Caco-2 (cell line): Measurements from ENCODE around the gene GDF11. TPM values are rescaled to one million over a fixed set of nuclear protein-coding genes. Genes with fewer than 3 reads are reported as not detected.

Source experiments
- BruUV-seq: library from RNA; stranded (reverse); fragments of 400-500 nt; replicated peaks from 2 replicates; lab custom pipeline; 2021; lab: Mats Ljungman, UMichigan
- CTCF ChIA-PET: fragments of 300-600 bp; sonication (Branson Sonifier 250); formaldehyde crosslinking; loops from one replicate; lab custom pipeline; 2022; ENCODE audit warnings: antibody characterized with exemption; lab: Charles Lee
- POLR2A ChIA-PET: fragments of 300-600 bp; sonication (Branson Sonifier 250); formaldehyde crosslinking; loops from one replicate; lab custom pipeline; 2022; ENCODE audit warnings: antibody characterized with exemption; lab: Charles Lee
- DNase-seq, 2 experiments: peaks; one replicate each; pipeline versions ENCODE4 v3.0.0 to v3.0.0-alpha.2; 2020 to 2022
- H3K27me3 ChIP-seq: replicated peaks from 2 replicates; pipeline ENCODE4 v1.6.0; 2011; ENCODE audit warnings: low read length; ENCODE audit not compliant: control insufficient read depth, insufficient read depth
- H3K36me3 ChIP-seq: 2 replicates; pipeline ENCODE4 v1.5.1; 2011; ENCODE audit warnings: low read length; ENCODE audit not compliant: control insufficient read depth, insufficient read depth
- H3K4me1 ChIP-seq: fragments of 250-450 bp; sonication (Bioruptor Pico); 2 replicates; pipeline ENCODE4 v1.5.1; 2020; ENCODE audit warnings: mild to moderate bottlenecking
- H3K4me3 ChIP-seq: 2 replicates; pipeline ENCODE4 v1.5.1; 2011; ENCODE audit warnings: low read depth, mild to moderate bottlenecking, control low read depth, low read length
- H3K9me3 ChIP-seq: fragments of 250-450 bp; sonication (Bioruptor Pico); 2 replicates; pipeline ENCODE4 v1.5.1; 2020; ENCODE audit warnings: mild to moderate bottlenecking, moderate library complexity
- H3K27ac Mint-ChIP-seq: one replicate; pipeline ENCODE4 v1.8.0; 2022; ENCODE audit warnings: mixed read lengths; ENCODE audit not compliant: unreplicated experiment
- H3K27me3 Mint-ChIP-seq: one replicate; pipeline ENCODE4 v1.8.0; 2022; ENCODE audit warnings: mixed read lengths; ENCODE audit not compliant: insufficient read depth, unreplicated experiment
- H3K36me3 Mint-ChIP-seq: one replicate; pipeline ENCODE4 v1.8.0; 2022; ENCODE audit warnings: mild to moderate bottlenecking, mixed read lengths; ENCODE audit not compliant: insufficient read depth, unreplicated experiment
- H3K4me1 Mint-ChIP-seq: one replicate; pipeline ENCODE4 v1.8.0; 2022; ENCODE audit warnings: low read depth, mixed read lengths; ENCODE audit not compliant: unreplicated experiment
- H3K4me3 Mint-ChIP-seq: one replicate; pipeline ENCODE4 v1.8.0; 2022; ENCODE audit warnings: mild to moderate bottlenecking, moderate library complexity, mixed read lengths; ENCODE audit not compliant: unreplicated experiment
- H3K9me3 Mint-ChIP-seq: one replicate; pipeline ENCODE4 v1.8.0; 2022; ENCODE audit warnings: mixed read lengths; ENCODE audit not compliant: unreplicated experiment
- intact Hi-C: fragments of 100-400 bp; cut with micrococcal nuclease; formaldehyde crosslinking; loops from one replicate; pipeline ENCODE4 v1.10.0; 2022; ENCODE audit not compliant: unreplicated experiment
- total RNA-seq: library from RNA; stranded (reverse); gene quantifications from 2 replicates; pipeline ENCODE4 v1.2.3, GENCODE V29; 2022
- TF ChIP-seq, protein P1 (sequence below), 2 experiments: fragments of 200-600 bp in 1 of 2; IDR thresholded peaks; 1 replicate in 1 of 2; 2 replicates in 1 of 2; pipeline versions ENCODE4 v1.5.1 to v1.8.0; 2011 to 2022; ENCODE audit warnings: antibody characterized with exemption in 1 of 2, control low read depth in 1 of 2, inconsistent platforms in 1 of 2, low read depth in 1 of 2, low read length in 1 of 2, mild to moderate bottlenecking in 1 of 2, moderate library complexity in 1 of 2; ENCODE audit not compliant: insufficient read depth in 1 of 2, severe bottlenecking in 1 of 2, unreplicated experiment in 1 of 2

Gene GDF11
- total RNA-seq, 1 experiment from 2014 or later, result 11.0 TPM

DNA sequence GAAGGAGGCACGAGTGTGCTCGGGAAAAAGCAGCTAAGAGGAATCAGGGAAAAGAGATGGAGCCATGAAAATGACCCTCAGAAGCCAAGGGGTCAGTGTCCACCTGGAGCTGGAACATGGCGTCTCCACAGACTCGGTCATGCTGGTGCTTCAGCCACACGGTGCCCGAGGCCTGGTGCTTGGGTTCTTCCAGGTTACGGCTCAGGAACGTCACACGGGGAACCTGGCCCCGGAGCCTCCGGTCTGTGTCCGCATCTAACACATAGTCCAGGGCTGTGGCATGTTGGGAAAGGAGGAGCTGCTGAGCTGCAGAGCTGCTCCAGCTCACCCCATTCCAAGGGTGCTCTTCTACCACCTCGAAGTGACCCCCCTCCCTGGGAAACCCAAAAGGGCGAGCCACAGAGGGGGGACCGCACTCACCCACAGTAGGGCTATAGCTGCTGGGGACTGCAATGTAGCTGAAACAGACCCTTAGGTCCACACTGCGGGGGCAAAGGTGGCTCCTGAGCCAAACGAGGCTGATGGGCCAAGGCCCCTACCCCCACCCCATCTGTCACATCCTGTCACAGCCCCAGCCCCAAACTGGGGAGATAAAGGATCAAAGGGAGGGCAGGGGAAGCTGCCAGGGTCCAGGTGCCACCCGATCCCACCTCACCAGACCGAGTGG, 46.0 kb upstream of the GDF11 start:
- no peaks in the 10 kb centered on the region for H3K4me1 ChIP-seq
- H3K36me3 ChIP-seq, result no peaks in the 10 kb centered on the region
- intact Hi-C loops, result no loop called here
- TF ChIP-seq, protein P1, sequence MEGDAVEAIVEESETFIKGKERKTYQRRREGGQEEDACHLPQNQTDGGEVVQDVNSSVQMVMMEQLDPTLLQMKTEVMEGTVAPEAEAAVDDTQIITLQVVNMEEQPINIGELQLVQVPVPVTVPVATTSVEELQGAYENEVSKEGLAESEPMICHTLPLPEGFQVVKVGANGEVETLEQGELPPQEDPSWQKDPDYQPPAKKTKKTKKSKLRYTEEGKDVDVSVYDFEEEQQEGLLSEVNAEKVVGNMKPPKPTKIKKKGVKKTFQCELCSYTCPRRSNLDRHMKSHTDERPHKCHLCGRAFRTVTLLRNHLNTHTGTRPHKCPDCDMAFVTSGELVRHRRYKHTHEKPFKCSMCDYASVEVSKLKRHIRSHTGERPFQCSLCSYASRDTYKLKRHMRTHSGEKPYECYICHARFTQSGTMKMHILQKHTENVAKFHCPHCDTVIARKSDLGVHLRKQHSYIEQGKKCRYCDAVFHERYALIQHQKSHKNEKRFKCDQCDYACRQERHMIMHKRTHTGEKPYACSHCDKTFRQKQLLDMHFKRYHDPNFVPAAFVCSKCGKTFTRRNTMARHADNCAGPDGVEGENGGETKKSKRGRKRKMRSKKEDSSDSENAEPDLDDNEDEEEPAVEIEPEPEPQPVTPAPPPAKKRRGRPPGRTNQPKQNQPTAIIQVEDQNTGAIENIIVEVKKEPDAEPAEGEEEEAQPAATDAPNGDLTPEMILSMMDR (IDR thresholded peaks at IDR 0.05; ENCODE audit: insufficient read depth in 1 of 2, low read depth in 1 of 2, low read length in 1 of 2, severe bottlenecking in 1 of 2, unreplicated experiment in 1 of 2), result no peak
- no peak for DNase-seq
- Mint-ChIP-seq H3K27me3 (no peaks in the 10 kb centered on the region), H3K9me3 (no peaks in the 10 kb centered on the region), H3K27ac (no peak overlapping the region), H3K36me3 (no peaks in the 10 kb centered on the region), H3K4me1 (peaks cover 10% of the 10 kb centered on the region), H3K4me3 (no peak overlapping the region)
- H3K4me3 ChIP-seq, result no peak overlapping the region
- CTCF ChIA-PET, result interaction anchor here (0.5 to 2.5 kb wide), 3 partner anchors 8 to 15 kb away, joined by 3 to 10 read pairs (median 4); a partner anchor contains a TSS
- H3K27me3 ChIP-seq, result no peaks in the 10 kb centered on the region
- no peaks in the 10 kb centered on the region for H3K9me3 ChIP-seq
- POLR2A ChIA-PET, result no interaction called here
- no TSS peak for BruUV-seq

- no peak overlapping the region for H3K4me3 ChIP-seq
- Mint-ChIP-seq H3K36me3 (no peaks in the 10 kb centered on the region), H3K4me1 (peaks cover 10% of the 10 kb centered on the region), H3K9me3 (no peaks in the 10 kb centered on the region), H3K27me3 (no peaks in the 10 kb centered on the region), H3K27ac (no peak overlapping the region), H3K4me3 (no peak overlapping the region)
- TF ChIP-seq, protein P1 (IDR thresholded peaks at IDR 0.05; ENCODE audit: insufficient read depth in 1 of 2, low read depth in 1 of 2, low read length in 1 of 2, severe bottlenecking in 1 of 2, unreplicated experiment in 1 of 2), result no peak
- no peaks in the 10 kb centered on the region for H3K9me3 ChIP-seq
- ChIA-PET CTCF (no interaction called here), POLR2A (no interaction called here)
- no TSS peak for BruUV-seq
- no peaks in the 10 kb centered on the region for H3K27me3 ChIP-seq
- no peaks in the 10 kb centered on the region for H3K4me1 ChIP-seq
- no peak for DNase-seq
- intact Hi-C loops, result no loop called here
- no peaks in the 10 kb centered on the region for H3K36me3 ChIP-seq
Observed at GRCh38 chr12:55697686-55698085, 45.2 kb upstream of the GDF11 start.

- no peaks in the 10 kb centered on the region; the same call in none of the 2 replicates for H3K4me1 ChIP-seq
- H3K4me3 ChIP-seq, result no peak overlapping the region
- H3K27ac Mint-ChIP-seq, result no peak overlapping the region
- no peaks in the 10 kb centered on the region for H3K36me3 Mint-ChIP-seq
- H3K4me3 Mint-ChIP-seq, result no peak overlapping the region
- BruUV-seq, result no TSS peak
- intact Hi-C loops, result no loop called here
- H3K9me3 ChIP-seq, result no peaks in the 10 kb centered on the region
- TF ChIP-seq, protein P1 (IDR thresholded peaks at IDR 0.05; ENCODE audit: insufficient read depth in 1 of 2, low read depth in 1 of 2, low read length in 1 of 2, severe bottlenecking in 1 of 2, unreplicated experiment in 1 of 2), result no peak
- no peaks in the 10 kb centered on the region for H3K36me3 ChIP-seq
- H3K4me1 Mint-ChIP-seq, result peaks cover 10% of the 10 kb centered on the region
- H3K27me3 ChIP-seq, result no peaks in the 10 kb centered on the region
- POLR2A ChIA-PET, result no interaction called here
- no peaks in the 10 kb centered on the region for H3K27me3 Mint-ChIP-seq
- DNase-seq, result no peak
- no peaks in the 10 kb centered on the region for H3K9me3 Mint-ChIP-seq
- CTCF ChIA-PET, result interaction anchor here (1.5 kb wide), 1 partner anchor 17 kb away, joined by 7 read pairs; a partner anchor contains a TSS
Observed at GRCh38 chr12:55698241-55698955, 44.5 kb upstream of the GDF11 start.
